ENCODE data around the gene STIM1.

DNA sequence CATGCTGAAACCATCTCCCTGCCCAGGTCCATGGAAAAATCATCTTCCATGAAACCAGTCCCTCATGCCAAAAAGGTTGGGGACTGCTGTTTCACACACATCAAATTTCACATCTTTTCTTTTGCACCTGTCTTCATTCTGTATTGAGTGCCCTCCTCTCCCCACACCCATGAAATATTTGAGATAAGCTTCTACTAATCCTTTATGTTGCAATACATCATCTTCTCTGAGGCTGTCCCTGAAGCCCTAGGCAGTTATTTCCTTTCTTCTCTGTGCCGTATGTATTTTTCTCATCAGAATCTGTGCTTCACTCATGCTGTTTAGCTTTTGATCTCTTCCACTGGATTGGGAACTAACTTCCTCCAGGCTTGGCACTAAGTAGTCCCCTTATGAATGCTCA, 199.2 kb downstream of the STIM1 start:
- TF ChIP-seq, protein P1, sequence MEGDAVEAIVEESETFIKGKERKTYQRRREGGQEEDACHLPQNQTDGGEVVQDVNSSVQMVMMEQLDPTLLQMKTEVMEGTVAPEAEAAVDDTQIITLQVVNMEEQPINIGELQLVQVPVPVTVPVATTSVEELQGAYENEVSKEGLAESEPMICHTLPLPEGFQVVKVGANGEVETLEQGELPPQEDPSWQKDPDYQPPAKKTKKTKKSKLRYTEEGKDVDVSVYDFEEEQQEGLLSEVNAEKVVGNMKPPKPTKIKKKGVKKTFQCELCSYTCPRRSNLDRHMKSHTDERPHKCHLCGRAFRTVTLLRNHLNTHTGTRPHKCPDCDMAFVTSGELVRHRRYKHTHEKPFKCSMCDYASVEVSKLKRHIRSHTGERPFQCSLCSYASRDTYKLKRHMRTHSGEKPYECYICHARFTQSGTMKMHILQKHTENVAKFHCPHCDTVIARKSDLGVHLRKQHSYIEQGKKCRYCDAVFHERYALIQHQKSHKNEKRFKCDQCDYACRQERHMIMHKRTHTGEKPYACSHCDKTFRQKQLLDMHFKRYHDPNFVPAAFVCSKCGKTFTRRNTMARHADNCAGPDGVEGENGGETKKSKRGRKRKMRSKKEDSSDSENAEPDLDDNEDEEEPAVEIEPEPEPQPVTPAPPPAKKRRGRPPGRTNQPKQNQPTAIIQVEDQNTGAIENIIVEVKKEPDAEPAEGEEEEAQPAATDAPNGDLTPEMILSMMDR (IDR thresholded peaks at IDR 0.05): no peak
- TF ChIP-seq POLR2AphosphoS5 (IDR thresholded peaks at IDR 0.05): no peak
- TF ChIP-seq POLR2A (IDR thresholded peaks at IDR 0.05): no peak
- no peak for TF ChIP-seq EP300 (IDR thresholded peaks at IDR 0.05)

Measured in sigmoid colon (tissue), 4 donors.